IPS DF 6.9 (cell line): ENCODE data around the gene TEX36.
"Not testable (repeated sequence)": the region's sequence is repeated elsewhere in the genome, so short reads cannot be mapped to it uniquely, and the experiment has no call there.

Experiments
- DNase-seq: peaks from one replicate; pipeline ENCODE4 v3.0.0-alpha.2; 2013; ENCODE audit warnings: low read depth, low spot score
- H3K27ac ChIP-seq: one replicate; pipeline ENCODE4 v1.5.1; 2013; ENCODE audit warnings: low read length, control low read depth
- H3K27me3 ChIP-seq: 2 replicates; pipeline ENCODE4 v1.6.1; 2013; ENCODE audit warnings: mild to moderate bottlenecking, low read length; ENCODE audit not compliant: control insufficient read depth, insufficient read depth
- H3K36me3 ChIP-seq: 2 replicates; pipeline ENCODE4 v1.6.1; 2013; ENCODE audit warnings: low read length; ENCODE audit not compliant: control insufficient read depth, insufficient read depth
- H3K4me1 ChIP-seq: 2 replicates; pipeline ENCODE4 v1.6.1; 2013; ENCODE audit warnings: low read length; ENCODE audit not compliant: control insufficient read depth, insufficient read depth
- H3K4me3 ChIP-seq: 2 replicates; pipeline ENCODE4 v1.5.1; 2013; ENCODE audit warnings: mild to moderate bottlenecking, low read length
- H3K9me3 ChIP-seq: 2 replicates; pipeline ENCODE4 v1.6.1; 2013; ENCODE audit warnings: low read length, inconsistent platforms; ENCODE audit not compliant: control insufficient read depth, insufficient read depth
- WGBS: extraction: QIAGEN DNeasy Blood & Tissue Kit; methylation state at CpG from one replicate; pipeline ENCODE4 v1.1.7; 2013; ENCODE audit warnings: mixed read lengths, missing lambda C conversion rate; ENCODE audit not compliant: insufficient read length, insufficient coverage; 5-methylcytosine and 5-hydroxymethylcytosine counted together

The TEX36 gene

DNA sequence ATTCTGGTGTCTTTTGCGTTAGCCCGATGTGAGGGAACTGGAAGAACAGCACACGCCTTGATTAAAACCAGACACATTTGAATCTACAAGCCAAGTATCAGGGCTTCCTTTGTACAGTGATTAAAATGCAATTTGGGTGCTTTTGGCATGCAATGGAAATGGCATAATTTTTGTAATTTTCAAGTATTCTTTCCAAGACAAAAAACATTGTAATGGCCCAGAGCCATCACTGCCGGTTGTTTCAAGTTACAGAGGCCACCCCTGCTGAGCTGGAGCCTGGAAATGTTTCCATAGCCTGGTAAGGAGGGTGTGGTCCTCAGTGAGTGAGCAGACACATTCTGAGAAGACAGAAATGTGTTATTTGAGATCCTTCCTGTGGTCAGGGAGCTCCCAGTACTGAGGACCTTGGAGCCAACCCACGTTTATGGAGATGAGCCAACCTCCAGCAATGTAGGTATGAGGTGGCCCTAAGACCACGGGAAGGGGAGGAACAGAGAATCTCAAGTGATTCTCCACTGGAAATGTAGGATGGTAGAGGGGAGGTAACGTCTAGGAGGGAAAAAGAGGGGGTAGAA lies 20.9 kb downstream of the TEX36 start:
- no peaks in the 10 kb centered on the region for H3K4me1 ChIP-seq
- no peak overlapping the region for H3K27ac ChIP-seq
- no peak overlapping the region for H3K4me3 ChIP-seq
- H3K9me3 ChIP-seq, result no peaks in the 10 kb centered on the region
- no peaks in the 10 kb centered on the region for H3K36me3 ChIP-seq
- no peak for DNase-seq
- H3K27me3 ChIP-seq, result no peaks in the 10 kb centered on the region
- no CpG with 5 or more reads among the region's 7 CpGs for WGBS

DNA sequence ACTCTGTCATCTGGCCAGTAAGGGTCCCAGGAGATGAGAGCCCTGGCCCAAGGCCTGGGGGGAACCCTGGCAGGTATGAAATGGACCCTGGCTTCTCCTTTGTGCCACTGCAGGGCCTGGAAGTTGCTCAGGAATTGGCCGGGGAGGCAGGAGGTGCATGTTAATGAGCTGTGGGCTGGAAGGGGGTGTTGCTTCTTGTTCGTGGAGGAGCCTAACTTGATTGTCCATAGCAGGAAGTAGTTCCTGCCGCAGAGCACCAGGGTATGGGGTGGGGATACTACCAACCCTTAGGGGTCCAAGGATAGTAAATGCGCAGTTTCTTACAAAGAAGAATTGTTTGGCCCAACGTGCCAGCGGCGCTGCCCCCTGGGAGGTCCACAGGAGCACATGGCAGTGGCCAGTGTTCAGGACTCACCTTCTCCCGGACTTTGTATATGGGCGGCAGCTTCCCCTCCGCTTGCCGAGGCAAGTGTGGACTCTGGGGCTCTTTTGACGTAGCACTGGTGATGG lies 21.5 kb downstream of the TEX36 start:
- Histone ChIP-seq H3K4me1 (no peaks in the 10 kb centered on the region), H3K4me3 (no peak overlapping the region), H3K27ac (no peak overlapping the region), H3K27me3 (no peaks in the 10 kb centered on the region), H3K9me3 (no peaks in the 10 kb centered on the region), H3K36me3 (no peaks in the 10 kb centered on the region)
- DNase-seq, result no peak
- no CpG with 5 or more reads among the region's 12 CpGs for WGBS

DNA sequence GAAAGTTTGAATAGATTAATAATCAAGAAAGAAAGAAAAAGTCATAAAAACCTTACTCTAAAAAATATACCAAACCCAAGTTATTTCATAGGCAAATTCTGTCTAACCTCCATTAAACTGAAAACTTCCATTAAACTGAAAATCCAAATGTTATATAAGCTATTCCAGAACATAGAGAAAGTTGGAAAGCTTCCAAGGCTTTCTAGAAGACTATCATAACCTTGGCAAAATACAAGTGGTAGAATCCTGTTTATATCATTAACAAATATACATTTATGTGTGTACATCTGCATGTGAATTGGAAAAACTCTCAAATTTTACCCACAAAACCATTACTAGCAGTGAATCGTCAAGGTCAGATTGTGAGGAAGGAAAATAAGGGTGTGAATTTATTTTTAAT lies 23.9 kb downstream of the TEX36 start:
- WGBS, result no CpG with 5 or more reads among the region's 1 CpG
- DNase-seq, result no peak
- Histone ChIP-seq H3K4me3 (no peak overlapping the region), H3K4me1 (no peaks in the 10 kb centered on the region), H3K9me3 (no peaks in the 10 kb centered on the region), H3K27ac (no peak overlapping the region), H3K27me3 (no peaks in the 10 kb centered on the region), H3K36me3 (no peaks in the 10 kb centered on the region)

DNA sequence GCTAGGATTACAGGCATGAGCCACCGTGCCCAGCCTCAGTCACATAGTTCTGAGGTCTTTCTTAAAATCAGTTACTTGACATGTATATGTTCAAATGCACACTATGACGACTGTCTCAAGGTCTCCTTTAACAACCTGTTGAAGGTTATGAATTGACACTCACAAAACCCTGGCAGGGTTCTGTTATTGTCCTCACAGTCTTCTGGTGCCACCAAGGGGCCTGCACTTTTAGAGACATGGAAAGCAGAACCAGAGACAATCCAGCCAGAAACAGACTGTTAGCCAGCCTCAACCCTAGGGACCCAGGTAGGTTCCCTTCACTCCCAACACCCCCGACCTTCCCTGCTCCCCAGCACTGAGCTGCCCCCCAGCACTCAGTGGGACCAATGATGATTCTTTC lies 26.4 kb downstream of the TEX36 start:
- Histone ChIP-seq H3K27me3 (no peaks in the 10 kb centered on the region), H3K4me1 (no peaks in the 10 kb centered on the region), H3K36me3 (no peaks in the 10 kb centered on the region), H3K9me3 (no peaks in the 10 kb centered on the region), H3K27ac (no peak overlapping the region), H3K4me3 (no peak overlapping the region)
- no peak for DNase-seq
- WGBS, result no CpG with 5 or more reads among the region's 3 CpGs

DNA sequence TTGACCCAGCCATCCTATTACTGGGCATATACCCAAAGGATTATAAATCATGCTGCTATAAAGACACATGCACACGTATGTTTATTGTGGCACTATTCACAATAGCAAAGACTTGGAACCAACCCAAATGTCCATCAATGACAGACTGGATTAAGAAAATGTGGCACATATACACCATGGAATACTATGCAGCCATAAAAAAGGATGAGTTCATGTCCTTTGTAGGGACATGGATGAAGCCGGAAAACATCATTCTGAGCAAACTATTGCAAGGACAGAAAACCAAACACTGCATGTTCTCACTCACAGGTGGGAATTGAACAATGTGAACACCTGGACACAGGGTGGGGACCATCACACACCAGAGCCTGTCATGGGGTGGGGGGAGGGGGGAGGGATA lies 29.9 kb downstream of the TEX36 start:
- no CpG with 5 or more reads among the region's 2 CpGs for WGBS
- not testable (repeated sequence) for H3K36me3 ChIP-seq, H3K27me3 ChIP-seq, H3K4me1 ChIP-seq, DNase-seq, H3K27ac ChIP-seq, H3K4me3 ChIP-seq, H3K9me3 ChIP-seq

DNA sequence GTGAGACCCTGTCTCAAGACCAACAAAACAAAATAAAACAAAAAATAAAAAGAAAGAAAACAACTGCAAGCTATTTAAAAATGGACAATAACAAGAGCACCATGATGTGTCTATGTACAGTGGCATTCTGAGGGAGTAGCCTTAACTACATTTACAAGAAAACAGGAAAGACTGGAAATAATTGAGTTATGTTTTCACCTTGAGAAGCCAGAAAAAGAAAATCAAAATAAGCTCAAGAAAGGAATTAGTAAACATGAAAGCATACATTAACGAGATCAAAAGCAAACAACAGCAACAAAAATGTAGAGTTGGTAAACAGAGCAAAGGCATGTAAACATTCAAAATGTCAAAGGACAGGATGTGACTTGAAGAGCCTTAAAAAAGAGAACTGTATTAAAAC lies 36.7 kb downstream of the TEX36 start:
- no peaks in the 10 kb centered on the region for H3K27me3 ChIP-seq
- H3K9me3 ChIP-seq, result peaks cover 1% of the 10 kb centered on the region; the same call in 1 of the 2 replicates
- H3K4me1 ChIP-seq, result no peaks in the 10 kb centered on the region
- WGBS, result no CpG with 5 or more reads among the region's 1 CpG
- no peak overlapping the region for H3K4me3 ChIP-seq
- no peak for DNase-seq
- H3K36me3 ChIP-seq, result no peaks in the 10 kb centered on the region
- no peak overlapping the region for H3K27ac ChIP-seq

DNA sequence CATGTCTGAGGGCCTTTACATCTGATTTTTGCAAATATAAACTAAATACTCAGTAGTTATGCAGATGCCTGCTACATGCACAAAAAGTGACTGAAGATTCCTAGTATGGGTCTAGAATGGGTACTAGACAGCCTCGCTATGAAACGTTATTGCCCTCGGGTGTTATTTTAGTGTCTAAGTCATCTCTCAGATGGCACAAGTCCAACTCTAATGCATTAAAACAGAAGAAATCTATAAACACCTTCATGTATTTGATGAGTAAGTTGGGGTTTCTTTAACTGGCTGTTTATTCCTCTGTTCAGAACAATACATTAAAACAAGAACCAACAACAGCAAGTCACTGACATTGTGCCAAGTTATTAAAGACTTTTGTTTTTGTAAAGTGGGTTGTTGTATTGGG lies 41.6 kb downstream of the TEX36 start:
- no peak overlapping the region for H3K27ac ChIP-seq
- WGBS, result no CpG with 5 or more reads among the region's 3 CpGs

DNA sequence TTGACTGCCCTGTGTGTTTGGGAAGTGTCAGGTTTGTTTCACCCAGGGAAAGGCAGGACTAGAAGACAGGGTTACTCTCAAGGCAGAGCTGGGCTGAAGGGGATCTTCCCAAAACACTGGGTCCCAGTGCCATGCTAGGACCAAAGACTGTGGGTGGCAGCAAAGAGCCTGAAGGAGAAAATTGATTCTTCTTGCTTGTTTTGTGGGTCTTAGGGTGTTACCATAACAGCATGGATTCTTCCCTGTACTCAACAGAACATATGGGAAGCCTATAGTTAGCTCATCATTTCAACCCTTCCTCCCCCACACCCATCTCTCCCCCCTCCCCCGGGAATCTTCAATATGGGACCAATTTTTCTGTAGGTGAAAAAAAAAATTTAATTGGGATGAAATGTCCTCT lies 42.3 kb downstream of the TEX36 start:
- H3K27ac ChIP-seq, result no peak overlapping the region

More for the DNA sequence above, 41.6 kb downstream of the TEX36 start:
- H3K9me3 ChIP-seq, result no peaks in the 10 kb centered on the region
- DNase-seq, result no peak
- no peak overlapping the region for H3K4me3 ChIP-seq
- H3K27me3 ChIP-seq, result no peaks in the 10 kb centered on the region
- H3K4me1 ChIP-seq, result peaks cover 4% of the 10 kb centered on the region
- no peaks in the 10 kb centered on the region for H3K36me3 ChIP-seq

DNA sequence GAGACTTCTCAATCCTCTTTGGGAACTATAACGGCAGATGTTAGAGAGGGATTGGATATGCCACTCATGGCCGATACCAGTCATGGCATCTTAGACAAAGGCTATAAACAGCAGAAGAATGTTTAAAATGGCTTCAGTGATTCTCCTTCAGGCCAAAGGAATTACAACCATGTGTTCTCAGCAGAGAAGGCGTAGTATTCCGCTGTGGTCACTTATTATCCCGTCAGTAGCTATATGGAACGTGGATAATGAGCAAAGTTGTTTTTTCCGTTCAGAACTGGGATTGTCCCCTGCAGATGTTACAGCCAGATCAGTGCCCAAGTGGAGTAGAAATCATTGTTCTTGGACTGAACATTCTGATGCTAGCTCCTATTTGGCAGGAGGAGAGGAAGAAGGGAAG lies 43.1 kb downstream of the TEX36 start:
- DNase-seq, result no peak
- WGBS, result no CpG with 5 or more reads among the region's 7 CpGs
- no peaks in the 10 kb centered on the region for H3K36me3 ChIP-seq

More for the DNA sequence above, 42.3 kb downstream of the TEX36 start:
- Histone ChIP-seq H3K36me3 (no peaks in the 10 kb centered on the region), H3K27me3 (no peaks in the 10 kb centered on the region), H3K4me1 (peaks cover 4% of the 10 kb centered on the region), H3K9me3 (no peaks in the 10 kb centered on the region), H3K4me3 (no peak overlapping the region)
- DNase-seq, result no peak
- no CpG with 5 or more reads among the region's 1 CpG for WGBS

DNA sequence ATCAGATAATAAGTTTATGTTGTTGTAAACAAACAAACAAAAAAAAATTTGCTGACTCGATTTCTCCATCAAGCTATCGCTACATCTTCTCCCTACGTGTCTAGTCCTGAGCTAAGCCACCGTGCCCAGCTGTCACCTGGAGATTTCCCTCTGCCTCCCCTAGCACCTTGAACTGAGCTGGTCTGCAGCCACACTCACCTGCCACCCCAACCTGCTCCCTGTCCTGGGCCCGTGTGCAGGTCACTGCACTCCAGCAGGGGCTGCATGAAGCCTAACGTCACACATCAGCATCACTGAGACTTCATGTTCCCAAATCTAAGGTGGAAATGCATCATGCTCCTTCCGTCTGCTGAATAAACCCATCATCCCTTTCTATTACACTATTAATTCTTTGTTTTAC lies 44.4 kb downstream of the TEX36 start:
- no CpG with 5 or more reads among the region's 7 CpGs for WGBS
- H3K9me3 ChIP-seq, result no peaks in the 10 kb centered on the region
- H3K27me3 ChIP-seq, result no peaks in the 10 kb centered on the region
- no peaks in the 10 kb centered on the region for H3K36me3 ChIP-seq
- no peak overlapping the region for H3K4me3 ChIP-seq
- H3K27ac ChIP-seq, result no peak overlapping the region
- no peak for DNase-seq
- H3K4me1 ChIP-seq, result peaks cover 4% of the 10 kb centered on the region

More for the DNA sequence above, 43.1 kb downstream of the TEX36 start:
- no peaks in the 10 kb centered on the region for H3K9me3 ChIP-seq
- H3K4me1 ChIP-seq, result peaks cover 4% of the 10 kb centered on the region
- no peak overlapping the region for H3K4me3 ChIP-seq
- H3K27me3 ChIP-seq, result no peaks in the 10 kb centered on the region
- no peak overlapping the region for H3K27ac ChIP-seq

DNA sequence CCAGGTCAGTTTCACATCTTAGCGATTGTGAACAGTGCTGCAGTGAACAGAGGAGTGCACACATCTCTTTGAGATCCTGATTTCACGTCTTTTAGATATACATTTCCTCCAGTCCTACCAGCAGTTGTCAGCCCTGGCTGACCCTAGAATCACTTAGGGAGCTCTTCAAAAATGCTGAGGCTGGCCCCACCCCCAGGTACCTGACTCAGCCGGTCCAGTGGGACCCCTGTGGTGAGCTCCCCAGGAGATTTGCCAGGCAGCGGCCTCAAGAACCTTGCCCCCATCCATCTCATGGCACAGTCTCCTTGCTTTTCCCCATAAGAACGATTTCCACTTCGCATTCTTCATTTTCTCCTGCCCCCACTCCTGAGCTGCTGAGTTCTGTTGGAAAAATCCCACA lies 45.5 kb downstream of the TEX36 start:
- DNase-seq, result no peak
- Histone ChIP-seq H3K27ac (no peak overlapping the region), H3K4me1 (peaks cover 4% of the 10 kb centered on the region), H3K9me3 (no peaks in the 10 kb centered on the region), H3K4me3 (no peak overlapping the region), H3K36me3 (no peaks in the 10 kb centered on the region), H3K27me3 (no peaks in the 10 kb centered on the region)
- WGBS, result no CpG with 5 or more reads among the region's 6 CpGs
